HG02870 (cell line): Measurements from ENCODE around the gene HMOX1.

Experiments used
- ATAC-seq: cut with Tn5 transposase; IDR thresholded peaks from one replicate; pipeline ENCODE4 v1.9.1; 2021; ENCODE audit warnings: mild to moderate bottlenecking, moderate library complexity; ENCODE audit not compliant: unreplicated experiment

Gene HMOX1

DNA sequence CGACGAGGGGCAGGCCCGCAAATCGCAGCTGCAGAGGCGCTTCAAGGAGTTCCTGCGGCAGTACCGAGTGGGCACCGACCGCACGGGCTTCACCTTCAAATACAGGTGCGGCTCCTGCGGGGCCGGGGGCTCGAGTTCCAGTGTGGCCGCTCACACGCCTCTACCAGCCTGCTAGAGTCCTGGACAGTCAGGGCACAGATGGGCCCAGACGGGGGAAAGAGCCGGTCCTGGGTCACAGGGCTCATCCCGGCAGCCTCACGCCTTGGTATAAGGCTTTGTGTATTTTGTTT, 19.6 kb downstream of the HMOX1 start:
- ATAC-seq, result no peak

- ATAC-seq, result no peak
These were observed 21.0 kb downstream of the HMOX1 start for GRCh38 chr22:35401863-35402262.

- ATAC-seq, result no peak
These were observed 22.5 kb downstream of the HMOX1 start for GRCh38 chr22:35403356-35403755.

DNA sequence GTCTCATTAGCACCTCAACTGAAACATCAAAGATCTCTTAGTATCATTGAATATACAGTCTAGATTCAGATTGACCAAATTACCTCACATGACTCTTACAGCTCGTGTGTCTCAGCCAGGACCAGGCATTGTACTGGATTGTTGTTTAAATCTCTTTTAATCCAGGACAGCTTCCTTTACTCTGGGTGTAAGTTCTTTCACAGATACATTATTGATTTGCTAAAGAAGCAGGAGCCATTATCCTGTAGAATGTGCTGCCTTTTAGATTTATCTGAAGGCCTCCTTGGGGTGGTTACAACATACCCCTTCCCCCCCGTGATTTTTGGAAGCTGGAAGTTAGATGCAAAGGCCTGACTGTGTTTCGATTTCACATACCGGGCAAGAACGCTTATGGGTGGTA, 23.3 kb downstream of the HMOX1 start:
- no peak for ATAC-seq

DNA sequence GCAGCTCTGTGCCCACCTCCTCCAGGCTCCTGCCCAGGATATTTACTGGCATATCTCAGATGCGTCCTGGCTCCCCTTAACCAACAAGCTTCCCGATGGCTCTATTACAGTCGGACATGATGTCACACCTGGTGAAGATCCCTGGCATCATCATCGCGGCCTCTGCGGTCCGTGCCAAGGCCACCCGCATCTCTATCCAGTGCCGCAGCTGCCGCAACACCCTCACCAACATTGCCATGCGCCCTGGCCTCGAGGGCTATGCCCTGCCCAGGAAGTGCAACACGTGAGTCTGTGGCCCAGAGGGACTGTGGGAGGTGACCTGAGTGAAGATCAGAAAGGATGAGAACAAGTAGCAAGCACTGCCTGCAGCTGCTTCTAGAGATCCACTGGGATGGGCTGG, 25.5 kb downstream of the HMOX1 start:
- no peak for ATAC-seq

DNA sequence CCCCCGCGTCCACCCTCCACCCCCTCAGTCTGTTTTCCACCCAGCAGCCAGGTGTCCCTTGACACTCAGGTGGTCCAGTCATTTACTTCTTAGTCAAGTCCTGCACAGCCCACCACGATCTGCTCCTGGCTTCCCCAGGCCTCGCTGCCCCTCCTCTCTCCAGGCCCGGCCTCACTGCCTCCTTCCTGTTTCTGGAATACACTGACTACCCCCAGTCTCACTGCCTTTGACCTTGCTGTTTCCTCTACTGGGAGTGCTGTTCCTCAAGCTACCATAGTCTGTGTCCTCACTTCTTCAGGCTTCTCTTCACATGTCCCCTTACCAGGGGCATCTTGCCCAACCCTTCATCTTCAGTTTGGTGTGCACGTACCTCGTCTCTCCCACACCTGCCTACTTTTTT, 26.5 kb downstream of the HMOX1 start:
- ATAC-seq, result no peak

- peak; percentile 73 for ATAC-seq
These were observed 29.1 kb downstream of the HMOX1 start for GRCh38 chr22:35409783-35410662.

- ATAC-seq, result no peak
These were observed 29.8 kb downstream of the HMOX1 start for GRCh38 chr22:35410663-35411034.

DNA sequence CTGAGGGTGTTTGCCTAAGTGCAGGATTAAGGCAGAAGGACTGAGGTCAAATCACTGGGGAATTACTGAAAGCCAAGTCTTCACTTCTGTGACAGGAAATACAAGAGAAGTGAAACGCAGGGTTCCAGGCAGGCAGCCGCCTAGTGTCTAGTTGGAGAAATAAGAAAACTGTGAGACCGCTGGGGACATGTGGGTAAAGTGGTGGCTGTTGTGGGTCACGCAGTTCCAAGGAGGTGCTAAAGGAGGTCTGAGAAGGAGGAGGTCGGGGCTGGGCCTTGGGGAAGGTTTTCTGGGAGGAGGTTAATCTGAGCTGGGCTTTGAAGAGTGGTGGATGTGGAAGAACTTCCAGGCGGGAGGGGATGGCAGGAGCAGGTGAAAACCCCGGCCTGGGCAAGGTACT, 30.2 kb downstream of the HMOX1 start:
- no peak for ATAC-seq

GRCh38 chr22:35413624-35414023, 32.7 kb downstream of the HMOX1 start:
- no peak for ATAC-seq

DNA sequence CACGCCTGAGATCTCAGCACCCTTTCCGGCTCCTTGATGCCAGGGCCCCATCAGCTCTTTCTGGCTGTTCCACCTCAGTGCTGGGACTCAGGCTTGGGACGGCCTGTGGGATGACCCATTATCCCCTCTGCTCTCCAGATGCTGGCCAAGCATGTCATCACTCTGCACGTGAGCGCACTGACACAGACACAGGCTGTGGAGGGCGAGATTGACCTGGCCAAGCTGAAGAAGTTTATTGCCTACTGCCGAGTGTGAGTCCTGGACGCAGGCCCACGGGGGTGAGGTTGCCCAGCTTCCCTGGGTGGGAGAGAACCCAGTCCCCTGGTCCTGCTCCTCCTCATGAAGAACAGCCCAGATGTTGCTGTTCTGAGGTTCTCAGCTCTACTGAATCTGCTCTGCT, 36.7 kb downstream of the HMOX1 start:
- no peak for ATAC-seq

GRCh38 chr22:35418088-35418487, 37.2 kb downstream of the HMOX1 start:
- no peak for ATAC-seq

GRCh38 chr22:35418731-35419130, 37.8 kb downstream of the HMOX1 start:
- ATAC-seq, result no peak

DNA sequence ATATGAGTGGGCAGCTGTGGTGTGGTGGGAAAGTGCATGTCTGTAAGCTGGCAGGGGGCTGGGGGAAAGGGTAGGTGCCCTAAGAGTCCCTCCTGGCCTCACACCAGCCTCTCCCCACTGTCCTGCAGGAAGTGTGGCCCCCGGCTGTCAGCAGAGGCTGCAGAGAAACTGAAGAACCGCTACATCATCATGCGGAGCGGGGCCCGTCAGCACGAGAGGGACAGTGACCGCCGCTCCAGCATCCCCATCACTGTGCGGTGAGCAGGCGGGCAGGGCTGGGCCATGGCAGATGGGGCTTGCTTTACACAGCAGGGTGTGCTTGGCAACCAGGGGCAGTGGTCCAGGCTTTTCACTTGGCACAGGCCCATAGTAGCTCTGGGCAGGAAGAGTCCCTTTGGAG, 38.9 kb downstream of the HMOX1 start:
- ATAC-seq, result no peak

DNA sequence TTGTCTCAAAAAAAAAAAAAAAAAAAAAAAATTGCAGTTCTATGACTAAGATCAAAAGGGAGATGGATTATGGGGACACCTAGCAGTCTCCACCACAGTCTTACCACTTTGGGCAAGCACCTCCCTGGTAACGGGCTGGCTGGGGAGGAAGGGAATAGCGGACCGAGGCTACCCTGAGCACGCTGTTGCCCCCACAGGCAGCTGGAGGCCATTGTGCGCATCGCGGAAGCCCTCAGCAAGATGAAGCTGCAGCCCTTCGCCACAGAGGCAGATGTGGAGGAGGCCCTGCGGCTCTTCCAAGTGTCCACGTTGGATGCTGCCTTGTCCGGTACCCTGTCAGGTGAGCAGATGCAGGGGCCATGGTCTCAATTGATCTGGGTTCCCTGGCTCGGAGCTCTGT, 40.2 kb downstream of the HMOX1 start:
- ATAC-seq, result no peak

GRCh38 chr22:35422145-35422544, 41.2 kb downstream of the HMOX1 start:
- ATAC-seq, result no peak

DNA sequence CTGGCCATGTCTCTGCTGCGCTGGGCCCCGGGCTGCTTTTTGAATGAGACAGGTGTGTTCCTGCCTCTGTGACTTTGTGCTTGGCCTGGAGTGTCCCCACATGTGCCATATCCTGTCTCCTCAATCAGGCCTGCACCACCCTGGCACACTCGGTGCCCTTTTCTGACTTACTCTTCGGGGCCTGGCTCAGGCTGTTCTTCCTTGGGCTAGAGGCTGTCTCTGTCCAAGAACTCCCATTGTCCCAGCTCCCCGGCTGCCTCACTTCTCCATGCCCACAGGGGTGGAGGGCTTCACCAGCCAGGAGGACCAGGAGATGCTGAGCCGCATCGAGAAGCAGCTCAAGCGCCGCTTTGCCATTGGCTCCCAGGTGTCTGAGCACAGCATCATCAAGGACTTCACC, 42.0 kb downstream of the HMOX1 start:
- no peak for ATAC-seq

GRCh38 chr22:35424081-35424480, 43.2 kb downstream of the HMOX1 start:
- no peak for ATAC-seq

- no peak for ATAC-seq
These were observed 43.9 kb downstream of the HMOX1 start for GRCh38 chr22:35424761-35425160.

- no peak for ATAC-seq
These were observed 44.6 kb downstream of the HMOX1 start for GRCh38 chr22:35425546-35425945.

DNA sequence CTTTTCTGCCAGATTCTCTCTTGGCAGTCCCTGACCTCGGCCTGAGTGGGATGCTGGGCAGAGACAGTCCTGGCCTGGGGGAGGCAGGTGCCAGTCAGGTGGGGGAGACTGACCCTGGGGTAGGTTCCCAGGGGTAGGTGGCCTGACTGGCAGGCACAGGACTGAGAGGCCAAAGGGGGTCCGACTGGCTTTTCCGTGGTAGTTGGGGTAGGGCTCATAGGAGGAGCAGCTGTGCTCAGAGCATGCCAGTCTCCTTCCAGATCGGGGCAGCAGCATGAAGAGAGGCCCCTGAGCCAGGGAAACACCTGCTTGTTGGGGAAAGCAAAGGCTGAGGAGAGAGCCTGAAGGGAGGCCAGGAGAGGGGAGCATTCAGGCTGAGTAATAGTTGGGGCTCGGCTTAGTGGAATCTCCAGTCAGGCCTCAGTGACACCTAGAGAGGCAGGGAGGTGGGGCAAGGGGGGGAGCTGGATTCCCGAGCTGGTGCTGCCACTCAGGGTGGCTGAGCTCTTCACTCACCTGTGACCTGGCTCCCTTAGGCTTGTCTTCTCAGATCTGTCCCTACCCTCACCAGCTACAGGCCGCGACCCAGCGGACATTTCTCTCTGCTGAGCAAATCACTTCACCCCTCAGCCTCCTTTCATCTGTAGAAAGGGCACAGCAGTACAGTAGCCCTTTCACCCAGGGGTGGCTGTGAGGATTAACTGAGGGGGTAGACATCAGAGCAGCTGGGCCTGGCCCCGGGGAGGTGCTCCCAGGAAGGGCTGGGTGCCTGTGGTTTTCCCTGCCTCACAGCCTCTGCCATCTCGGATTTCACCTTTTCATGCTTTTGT, 45.3 kb downstream of the HMOX1 start:
- ATAC-seq, result no peak

DNA sequence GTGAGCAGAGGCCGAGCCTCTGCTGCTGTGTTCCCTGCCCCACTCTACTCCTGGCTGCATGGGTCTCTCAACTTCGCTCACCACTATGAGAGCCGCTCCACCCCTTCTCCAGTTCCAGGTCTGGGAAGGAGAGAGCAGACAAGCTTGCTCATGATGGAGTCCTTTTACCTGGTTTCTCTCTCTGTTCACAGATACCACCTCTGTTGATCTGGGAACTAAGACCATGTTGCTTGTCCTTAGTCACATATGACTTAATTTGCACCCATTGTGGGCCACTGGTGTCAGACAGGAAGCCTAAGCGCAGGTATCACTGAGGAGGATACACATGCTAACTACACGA, 45.9 kb downstream of the HMOX1 start:
- ATAC-seq, result no peak
